ENCODE data around the gene METTL17.
A peak's percentile ranks its signal among the peaks of the same experiment; 100 is the strongest.
"Not testable (repeated sequence)": the region's sequence is repeated elsewhere in the genome, so short reads cannot be mapped to it uniquely, and the experiment has no call there.

The METTL17 gene

GRCh38 chr14:20997564-20997963 lies 7.8 kb downstream of the METTL17 start:
- DNase-seq: no peak

- DNase-seq: no peak
Observed at GRCh38 chr14:20998139-20998538, 8.4 kb downstream of the METTL17 start.

- no peak for DNase-seq
Observed at GRCh38 chr14:20998674-20999366, 9.0 kb downstream of the METTL17 start, which contains the start of gene SLC39A2. Gene SLC39A2, plus strand, starts transcription at chr14:20999293. Its CDS starts 154 bp downstream, at chr14:20999447.

GRCh38 chr14:20999591-20999990 lies 9.8 kb downstream of the METTL17 start:
- no peak for DNase-seq

DNA sequence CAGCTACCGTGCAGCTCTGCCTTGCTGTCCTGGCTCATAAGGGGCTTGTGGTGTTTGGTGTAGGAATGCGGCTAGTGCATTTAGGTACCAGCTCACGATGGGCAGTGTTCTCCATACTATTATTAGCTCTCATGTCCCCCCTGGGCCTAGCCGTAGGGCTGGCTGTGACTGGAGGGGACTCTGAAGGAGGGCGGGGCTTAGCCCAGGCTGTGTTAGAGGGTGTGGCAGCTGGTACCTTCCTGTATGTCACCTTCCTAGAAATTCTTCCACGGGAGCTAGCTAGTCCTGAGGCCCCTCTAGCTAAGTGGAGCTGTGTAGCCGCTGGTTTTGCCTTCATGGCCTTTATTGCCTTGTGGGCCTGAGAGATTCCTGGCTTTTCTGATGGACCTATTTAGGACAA lies 11.4 kb downstream of the METTL17 start:
- no peak for DNase-seq

- DNase-seq: no peak
Observed at GRCh38 chr14:21003788-21004346, 14.1 kb downstream of the METTL17 start.

- DNase-seq: not testable (repeated sequence)
Observed at GRCh38 chr14:21009721-21010120, 19.9 kb downstream of the METTL17 start.

DNA sequence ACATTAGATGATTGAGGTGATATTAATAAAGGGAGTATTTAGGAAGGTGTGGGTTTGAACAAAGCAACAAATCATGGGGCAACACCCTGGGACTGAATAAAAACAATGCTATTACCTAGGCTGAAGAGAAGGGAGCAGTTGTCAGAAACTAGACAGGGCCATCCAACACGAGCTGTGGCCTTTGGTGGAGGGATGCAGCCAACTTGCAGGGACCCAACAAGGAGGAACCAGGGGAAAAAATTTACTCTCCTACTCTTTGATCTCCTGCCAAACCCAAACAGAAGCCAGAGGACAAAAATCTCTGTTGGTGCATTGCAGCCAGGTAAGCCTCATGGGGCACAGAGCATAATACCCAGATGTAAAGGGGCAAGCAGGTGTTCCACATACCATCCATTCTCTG lies 21.4 kb downstream of the METTL17 start:
- no peak for DNase-seq

- peak in 1 of 2 experiments; percentile 44 for DNase-seq
Observed at GRCh38 chr14:21014761-21015190, 25.0 kb downstream of the METTL17 start.

GRCh38 chr14:21015312-21015711 lies 25.5 kb downstream of the METTL17 start:
- no peak for DNase-seq

GRCh38 chr14:21016413-21017190 lies 26.8 kb downstream of the METTL17 start:
- DNase-seq: no peak

DNA sequence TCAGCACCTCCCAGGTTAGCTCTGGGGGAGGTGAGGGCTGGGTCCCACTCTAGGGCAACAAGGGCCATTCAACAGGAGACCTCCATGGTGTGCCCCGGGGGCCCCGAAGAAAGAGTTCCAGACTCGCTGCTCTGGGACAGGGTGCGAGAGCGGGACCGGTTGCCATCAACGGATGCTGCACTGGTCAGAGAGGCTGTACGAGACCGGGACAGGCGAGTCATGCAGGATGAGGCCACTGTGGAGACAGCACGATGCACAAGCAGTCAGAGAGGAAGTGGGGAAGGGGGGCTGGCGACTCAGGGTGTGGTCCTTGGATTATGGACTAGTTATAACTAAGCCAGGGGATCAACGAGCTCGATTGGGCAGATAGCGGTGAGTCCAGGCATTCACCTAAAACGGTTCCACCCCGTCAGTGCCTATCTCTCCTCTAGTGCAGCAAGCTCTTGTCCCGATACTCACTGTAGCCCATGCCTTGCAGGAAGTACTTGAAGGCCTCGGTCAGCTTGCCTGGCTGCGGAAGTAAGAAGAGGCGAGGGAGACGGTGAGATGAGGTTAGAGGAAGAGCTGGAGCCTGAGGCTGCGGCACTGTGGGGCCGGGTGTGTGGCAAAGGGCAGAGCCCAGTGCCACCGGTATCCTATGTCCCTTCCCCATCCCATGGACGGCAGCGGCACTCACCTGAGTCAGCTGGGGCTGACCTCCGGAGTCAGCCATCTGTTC lies 27.9 kb downstream of the METTL17 start:
- DNase-seq: no peak

DNA sequence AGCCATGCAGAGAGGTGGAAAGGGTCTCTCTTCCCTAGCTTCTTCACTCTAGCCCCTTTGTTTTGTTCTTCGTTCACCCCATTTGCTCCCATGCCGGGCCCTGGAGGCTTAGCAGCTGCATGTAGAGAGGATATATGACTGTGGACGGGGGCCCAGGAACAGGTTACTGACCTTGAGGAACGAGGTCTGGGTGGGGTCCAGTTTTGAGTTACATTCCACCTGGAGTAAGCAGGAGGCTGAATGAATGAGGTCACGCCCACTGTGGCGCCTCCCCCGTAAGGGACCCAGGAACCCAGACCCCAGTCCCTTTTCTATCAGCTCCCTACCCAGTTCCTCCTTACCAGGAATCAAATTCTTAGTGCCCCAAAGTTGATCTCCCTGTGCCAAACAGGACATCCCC lies 28.5 kb downstream of the METTL17 start:
- no peak for DNase-seq

GRCh38 chr14:21018781-21019180 lies 29.0 kb downstream of the METTL17 start:
- no peak for DNase-seq

- no peak for DNase-seq
Observed at GRCh38 chr14:21019366-21019765, 29.6 kb downstream of the METTL17 start.

DNA sequence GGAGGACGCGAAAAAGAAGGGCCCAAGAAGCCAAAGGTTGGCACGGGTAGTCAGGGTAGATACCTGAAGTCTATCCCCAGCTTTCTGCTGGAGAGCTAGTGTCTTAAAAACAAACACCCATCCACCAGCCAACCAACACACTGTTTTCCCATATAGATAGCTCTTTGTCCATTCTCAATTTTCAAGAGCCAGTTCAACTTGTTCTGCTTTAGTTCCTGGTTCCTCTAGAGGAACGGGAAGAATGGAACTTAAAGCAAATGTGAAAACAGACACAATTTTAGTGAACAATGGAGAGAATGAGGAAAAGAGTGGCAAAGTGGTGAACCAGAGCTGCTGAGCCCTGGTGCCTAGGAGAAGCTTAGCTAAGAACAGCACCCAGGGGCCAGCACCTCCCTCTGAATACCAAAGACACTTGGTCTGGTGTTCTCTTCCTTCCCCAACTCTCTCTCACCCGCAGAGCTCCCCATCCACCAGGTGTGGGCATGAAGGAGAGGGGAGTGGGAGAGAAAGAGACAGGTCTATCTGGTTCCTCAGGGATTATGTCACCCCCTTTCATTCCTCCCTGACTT lies 31.3 kb downstream of the METTL17 start:
- no peak for DNase-seq

GRCh38 chr14:21022686-21023085 lies 32.9 kb downstream of the METTL17 start:
- DNase-seq: no peak

- DNase-seq: no peak
Observed at GRCh38 chr14:21023174-21023573, 33.4 kb downstream of the METTL17 start.

DNA sequence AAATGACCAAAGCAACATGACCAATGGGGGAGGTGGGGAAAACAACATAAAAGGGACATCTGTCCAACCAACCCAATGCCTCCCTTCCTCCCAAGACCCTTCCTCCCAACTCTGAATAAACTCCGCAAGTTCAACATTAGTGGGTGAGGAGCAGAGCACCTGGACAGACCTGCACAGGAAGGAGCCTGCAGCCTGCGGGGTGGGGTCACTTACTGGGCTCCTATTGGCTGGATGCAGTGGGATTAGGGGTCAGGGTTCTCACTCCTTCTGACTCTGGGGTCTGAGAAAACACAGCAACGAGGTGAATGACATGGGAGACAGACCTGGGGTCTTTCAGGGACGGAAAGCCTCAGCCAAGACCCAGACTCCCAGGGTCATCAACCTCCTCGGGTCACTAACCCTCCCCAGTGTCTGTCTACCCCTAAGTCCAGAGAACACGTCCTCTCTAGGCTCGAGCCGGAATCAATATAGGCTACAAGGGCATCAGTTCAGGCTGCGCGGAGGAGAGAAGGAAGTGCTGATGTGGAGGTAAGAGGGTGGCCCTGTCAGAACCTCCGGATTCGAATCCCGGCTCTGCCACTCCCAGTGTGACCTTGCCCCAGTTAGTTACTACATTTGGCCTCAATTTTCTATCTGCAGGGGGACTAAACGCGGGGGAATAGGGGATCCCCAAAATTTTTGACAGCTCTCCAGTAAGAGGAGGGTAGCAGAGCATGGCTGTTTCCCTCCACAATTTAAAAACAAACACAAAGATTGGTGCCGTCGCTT lies 34.2 kb downstream of the METTL17 start:
- no peak for DNase-seq

DNA sequence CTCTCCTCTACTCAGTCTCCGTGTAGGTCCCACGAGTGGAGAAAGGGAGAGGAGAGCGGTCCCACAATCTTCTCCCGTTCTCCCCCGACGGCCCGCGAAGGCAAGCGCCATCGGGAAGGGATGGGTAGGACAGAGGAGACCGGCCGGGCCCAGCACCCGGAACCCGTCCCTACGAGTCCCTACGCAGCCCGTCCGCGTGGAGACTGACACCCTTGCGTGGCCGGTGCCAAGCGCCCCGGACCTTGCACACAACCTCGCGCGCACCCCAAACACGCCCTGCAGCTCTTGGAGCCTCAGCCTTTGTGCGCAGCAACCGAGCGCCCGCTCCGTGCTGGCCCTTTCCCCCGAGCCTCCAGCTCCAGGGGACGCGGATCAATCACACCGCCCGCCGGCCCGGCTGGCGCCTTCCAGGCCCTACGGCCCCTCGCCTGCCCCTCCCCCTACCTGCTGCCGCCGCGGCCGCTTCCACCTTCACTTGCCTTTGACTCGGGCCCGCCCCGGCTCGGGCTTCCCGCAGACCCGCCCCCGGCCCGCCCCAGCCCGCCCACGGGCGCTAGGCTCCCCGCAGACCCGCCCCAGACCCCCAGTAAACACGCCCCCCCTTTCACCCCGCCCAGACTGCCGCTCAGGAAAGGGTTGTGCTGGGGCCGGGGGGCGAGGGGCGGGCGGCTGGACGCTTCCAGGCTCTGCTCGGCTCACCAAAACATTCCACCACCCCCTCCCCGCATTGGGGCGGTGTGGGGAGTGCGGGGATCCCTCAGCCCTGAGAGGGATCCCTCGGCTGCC lies 35.0 kb downstream of the METTL17 start, which contains the start of gene NDRG2:
TSS of gene NDRG2 (minus strand) at position 477 of the 786 bp plus-strand sequence. CDS start 1,746 bp downstream, outside the sequence.
- no peak for DNase-seq

Measured in cerebellar nuclear complex (tissue), 1 donor.